ENCODE results near the gene LHPP.
"Not testable (repeated sequence)": the region's sequence is repeated elsewhere in the genome, so short reads cannot be mapped to it uniquely, and the experiment has no call there.

Gene LHPP

GRCh38 chr10:124536496-124537050 lies 75.0 kb downstream of the LHPP start:
- DNase-seq (ENCODE audit: low read depth in 2 of 2), result no peak

GRCh38 chr10:124537166-124537725 lies 75.6 kb downstream of the LHPP start:
- DNase-seq (ENCODE audit: low read depth in 2 of 2), result no peak

- DNase-seq (ENCODE audit: low read depth in 2 of 2), result no peak
Measured at GRCh38 chr10:124537891-124538290, 76.3 kb downstream of the LHPP start.

- DNase-seq (ENCODE audit: low read depth in 2 of 2), result no peak
Measured at GRCh38 chr10:124538706-124539105, 77.1 kb downstream of the LHPP start.

GRCh38 chr10:124539935-124540641 lies 78.5 kb downstream of the LHPP start:
- peak; percentile 15 to 60 for DNase-seq (ENCODE audit: low read depth in 2 of 2)

- DNase-seq (ENCODE audit: low read depth in 2 of 2), result no peak
Measured at GRCh38 chr10:124541076-124541903, 79.7 kb downstream of the LHPP start.

- no peak for DNase-seq (ENCODE audit: low read depth in 2 of 2)
Measured at GRCh38 chr10:124542336-124542735, 80.7 kb downstream of the LHPP start.

- DNase-seq (ENCODE audit: low read depth in 2 of 2), result no peak
Measured at GRCh38 chr10:124543146-124543545, 81.5 kb downstream of the LHPP start.

- DNase-seq (ENCODE audit: low read depth in 2 of 2), result no peak
Measured at GRCh38 chr10:124543971-124544370, 82.3 kb downstream of the LHPP start.

GRCh38 chr10:124544711-124545110 lies 83.1 kb downstream of the LHPP start:
- no peak for DNase-seq (ENCODE audit: low read depth in 2 of 2)

GRCh38 chr10:124545351-124546054 lies 83.9 kb downstream of the LHPP start:
- no peak for DNase-seq (ENCODE audit: low read depth in 2 of 2)

- DNase-seq (ENCODE audit: low read depth in 2 of 2), result no peak
Measured at GRCh38 chr10:124546055-124546369, 84.4 kb downstream of the LHPP start.

- DNase-seq (ENCODE audit: low read depth in 2 of 2), result no peak
Measured at GRCh38 chr10:124546957-124547646, 85.5 kb downstream of the LHPP start.

GRCh38 chr10:124547647-124548168 lies 86.1 kb downstream of the LHPP start:
- no peak for DNase-seq (ENCODE audit: low read depth in 2 of 2)

GRCh38 chr10:124549171-124549570 lies 87.5 kb downstream of the LHPP start:
- DNase-seq (ENCODE audit: low read depth in 2 of 2), result not testable (repeated sequence)

GRCh38 chr10:124550293-124551034 lies 88.8 kb downstream of the LHPP start:
- no peak for DNase-seq (ENCODE audit: low read depth in 2 of 2)

- DNase-seq (ENCODE audit: low read depth in 2 of 2), result no peak
Measured at GRCh38 chr10:124551097-124551496, 89.5 kb downstream of the LHPP start.

GRCh38 chr10:124551755-124552154 lies 90.1 kb downstream of the LHPP start:
- no peak for DNase-seq (ENCODE audit: low read depth in 2 of 2)

GRCh38 chr10:124552691-124553276 lies 91.2 kb downstream of the LHPP start:
- DNase-seq (ENCODE audit: low read depth in 2 of 2), result no peak

Data from stimulated activated CD4-positive, alpha-beta T cell treated with anti-CD3 and anti-CD28 coated beads, Interleukin-15, amount 100 ng/mL, for 48 hours (primary cell).